IPS-20b (cell line): ENCODE results near the gene EOLA2.
A peak's percentile ranks its signal among the peaks of the same experiment; 100 is the strongest.
"Not testable (repeated sequence)": the region's sequence is repeated elsewhere in the genome, so short reads cannot be mapped to it uniquely, and the experiment has no call there.

Experiments used
- H3K27ac ChIP-seq: one replicate; pipeline ENCODE4 v1.5.1; 2013; ENCODE audit warnings: low read length
- H3K27me3 ChIP-seq: 2 replicates; pipeline ENCODE4 v1.6.1; 2013; ENCODE audit warnings: mild to moderate bottlenecking, low read length, inconsistent platforms; ENCODE audit not compliant: insufficient read depth
- H3K36me3 ChIP-seq: 2 replicates; pipeline ENCODE4 v1.6.1; 2013; ENCODE audit warnings: low read depth, mild to moderate bottlenecking, inconsistent platforms, low read length, moderate library complexity; ENCODE audit not compliant: insufficient read depth
- H3K4me1 ChIP-seq: 2 replicates; pipeline ENCODE4 v1.6.1; 2013; ENCODE audit warnings: mild to moderate bottlenecking, control low read depth, inconsistent platforms, low read length, moderate library complexity; ENCODE audit not compliant: insufficient read depth
- H3K4me3 ChIP-seq: 2 replicates; pipeline ENCODE4 v1.5.1; 2013; ENCODE audit warnings: mild to moderate bottlenecking, low read length, inconsistent platforms
- H3K9ac ChIP-seq: 2 replicates; pipeline ENCODE4 v1.6.1; 2013; ENCODE audit warnings: low read depth, mild to moderate bottlenecking, inconsistent platforms, low read length, moderate library complexity
- H3K9me3 ChIP-seq: 2 replicates; pipeline ENCODE4 v1.6.1; 2013; ENCODE audit warnings: mild to moderate bottlenecking, low read depth, low read length, inconsistent platforms; ENCODE audit not compliant: insufficient read depth

Gene EOLA2

GRCh38 chrX:149903889-149904748 lies 34.2 kb downstream of the EOLA2 start:
- no peaks in the 10 kb centered on the region for H3K9me3 ChIP-seq
- H3K27ac ChIP-seq: no peak overlapping the region
- H3K36me3 ChIP-seq: no peaks in the 10 kb centered on the region
- peak overlapping the region; percentile 23; the same call in 1 of the 2 replicates for H3K4me3 ChIP-seq
- no peak overlapping the region; the same call in 1 of the 2 replicates for H3K9ac ChIP-seq
- no peaks in the 10 kb centered on the region for H3K27me3 ChIP-seq
- H3K4me1 ChIP-seq: no peaks in the 10 kb centered on the region; the same call in none of the 2 replicates

- no peaks in the 10 kb centered on the region for H3K27me3 ChIP-seq
- H3K4me3 ChIP-seq: no peak overlapping the region
- no peak overlapping the region for H3K27ac ChIP-seq
- H3K4me1 ChIP-seq: peaks cover 5% of the 10 kb centered on the region; the same call in 1 of the 2 replicates
- H3K9ac ChIP-seq: no peak overlapping the region
- no peaks in the 10 kb centered on the region for H3K9me3 ChIP-seq
- H3K36me3 ChIP-seq: no peaks in the 10 kb centered on the region
Measured at GRCh38 chrX:149898554-149898953, 39.7 kb downstream of the EOLA2 start.

- not testable (repeated sequence) for H3K4me1 ChIP-seq, H3K4me3 ChIP-seq, H3K9me3 ChIP-seq, H3K9ac ChIP-seq, H3K27me3 ChIP-seq, H3K27ac ChIP-seq, H3K36me3 ChIP-seq
Measured at GRCh38 chrX:149890828-149891227, 47.5 kb downstream of the EOLA2 start.
